Colonic mucosa (tissue), 4 donors: Measurements from ENCODE around the gene KIF21B. TPM values are rescaled to one million over a fixed set of nuclear protein-coding genes. Genes with fewer than 3 reads are reported as not detected.
"Not testable (repeated sequence)": the region's sequence is repeated elsewhere in the genome, so short reads cannot be mapped to it uniquely, and the experiment has no call there.

Experiments
- DNase-seq: peaks from one replicate; pipeline ENCODE4 v3.0.0-alpha.2; 2020
- H3K27ac ChIP-seq: fragments of 200-600 bp; one replicate; pipeline ENCODE4 v1.8.0; 2021
- H3K27me3 ChIP-seq: fragments of 200-600 bp; one replicate; pipeline ENCODE4 v1.8.0; 2021
- H3K36me3 ChIP-seq: fragments of 200-600 bp; one replicate; pipeline ENCODE4 v1.8.0; 2021
- H3K4me1 ChIP-seq: fragments of 200-600 bp; one replicate; pipeline ENCODE4 v1.8.0; 2021; ENCODE audit warnings: mild to moderate bottlenecking
- H3K4me3 ChIP-seq: fragments of 200-600 bp; one replicate; pipeline ENCODE4 v1.8.0; 2021
- H3K9ac ChIP-seq, 2 donors: one replicate each; pipeline ENCODE4 v1.7.0; 2013; ENCODE audit warnings: control low read depth in 2 of 2, low read depth in 2 of 2, low read length in 2 of 2
- H3K9me3 ChIP-seq: fragments of 200-600 bp; one replicate; pipeline ENCODE4 v1.8.0; 2021
- CTCF ChIP-seq: fragments of 200-600 bp; IDR thresholded peaks from one replicate; pipeline ENCODE4 v1.8.0; 2022; ENCODE audit warnings: antibody characterized with exemption, mild to moderate bottlenecking
- intact Hi-C: fragments of 100-400 bp; cut with DNase I; formaldehyde crosslinking; loops from one replicate; pipeline ENCODE4 v1.14.1; 2022
- total RNA-seq, 2 donors: library from RNA; stranded (reverse); fragmentation: NEBNext Ultra II Directional in 1 of 2; extraction: Animal tissue kit (Norgen Biotek cat#: 25700) in 1 of 2; gene quantifications; one replicate each; pipeline ENCODE4 v1.2.1, GENCODE V29; 2021
- donor health status: healthy.
- donor health status: DM: no; HTN: no; CAD: no.
- donor health status: DM: no; HTN: no; CAD: no.

The KIF21B gene
- total RNA-seq, 2 donors from 2014 or later, result 3.1 to 10.4 TPM

GRCh38 chr1:200934676-200935245 lies 88.8 kb downstream of the KIF21B start:
- no peak for TF ChIP-seq CTCF
- Histone ChIP-seq H3K4me3 (no peak overlapping the region), H3K27ac (no peak overlapping the region), H3K27me3 (no peaks in the 10 kb centered on the region), H3K4me1 (no peaks in the 10 kb centered on the region), H3K9ac (no peak overlapping the region), H3K36me3 (no peaks in the 10 kb centered on the region), H3K9me3 (no peaks in the 10 kb centered on the region)
- intact Hi-C loops, result no loop called here
- DNase-seq, result no peak

GRCh38 chr1:200931776-200932175 lies 91.7 kb downstream of the KIF21B start:
- Histone ChIP-seq H3K9ac (no peak overlapping the region), H3K36me3 (no peaks in the 10 kb centered on the region), H3K4me3 (no peak overlapping the region), H3K27ac (no peak overlapping the region), H3K27me3 (no peaks in the 10 kb centered on the region), H3K4me1 (no peaks in the 10 kb centered on the region), H3K9me3 (no peaks in the 10 kb centered on the region)
- intact Hi-C loops, result no loop called here
- no peak for TF ChIP-seq CTCF
- no peak for DNase-seq

GRCh38 chr1:200930285-200930684 lies 93.2 kb downstream of the KIF21B start:
- H3K27me3 ChIP-seq, intact Hi-C loops, H3K27ac ChIP-seq, H3K4me1 ChIP-seq, H3K4me3 ChIP-seq, DNase-seq, H3K9me3 ChIP-seq, H3K36me3 ChIP-seq, H3K9ac ChIP-seq: not testable (repeated sequence)

GRCh38 chr1:200929530-200930278 lies 93.8 kb downstream of the KIF21B start:
- Histone ChIP-seq H3K4me3 (no peak overlapping the region), H3K36me3 (no peaks in the 10 kb centered on the region), H3K27ac (peak overlapping the region; percentile 13), H3K9ac (no peak overlapping the region), H3K9me3 (no peaks in the 10 kb centered on the region), H3K4me1 (no peaks in the 10 kb centered on the region), H3K27me3 (no peaks in the 10 kb centered on the region)
- no peak for TF ChIP-seq CTCF
- intact Hi-C loops, result no loop called here
- peak; percentile 51 for DNase-seq

GRCh38 chr1:200925831-200926230 lies 97.7 kb downstream of the KIF21B start:
- no peaks in the 10 kb centered on the region for H3K9me3 ChIP-seq
- no peak overlapping the region for H3K27ac ChIP-seq
- H3K4me1 ChIP-seq, result no peaks in the 10 kb centered on the region
- intact Hi-C loops, result no loop called here
- H3K36me3 ChIP-seq, result no peaks in the 10 kb centered on the region
- DNase-seq, result no peak
- no peak overlapping the region for H3K4me3 ChIP-seq
- H3K9ac ChIP-seq, result no peak overlapping the region
- H3K27me3 ChIP-seq, result no peaks in the 10 kb centered on the region
- TF ChIP-seq CTCF, result no peak

- H3K27ac ChIP-seq, result no peak overlapping the region
- H3K36me3 ChIP-seq, result no peaks in the 10 kb centered on the region
- no peak overlapping the region for H3K4me3 ChIP-seq
- no peaks in the 10 kb centered on the region for H3K27me3 ChIP-seq
- intact Hi-C loops, result no loop called here
- DNase-seq, result no peak
- no peaks in the 10 kb centered on the region for H3K4me1 ChIP-seq
- no peaks in the 10 kb centered on the region for H3K9me3 ChIP-seq
- H3K9ac ChIP-seq, result no peak overlapping the region
- TF ChIP-seq CTCF, result no peak
Measured at GRCh38 chr1:200923601-200924000, 99.9 kb downstream of the KIF21B start.
